Esophagus mucosa (tissue), 1 donor: ENCODE results near the gene MRPS30. TPM values are rescaled to one million over a fixed set of nuclear protein-coding genes. Genes with fewer than 3 reads are reported as not detected.
"Not testable (repeated sequence)": the region's sequence is repeated elsewhere in the genome, so short reads cannot be mapped to it uniquely, and the experiment has no call there.

Experiments used
- ATAC-seq: fragments of 200-7000 bp; cut with Tn5 transposase; one replicate; pipeline ENCODE4 v1.9.1; 2020
- total RNA-seq: library from RNA; stranded (reverse); gene quantifications from one replicate; pipeline ENCODE4 v1.2.4, GENCODE V29; 2023
- donor health status: DM: yes; HTN: yes; CAD: no.

MRPS30 gene
- total RNA-seq: 32.0 TPM

- ATAC-seq: peak; percentile 99
Observed at GRCh38 chr5:44808435-44809214, at the start of gene MRPS30. MRPS30 (plus strand) TSS chr5:44808947; CDS start chr5:44808963, 16 bp downstream.

GRCh38 chr5:44769200-44769876 is 39.4 kb upstream of the MRPS30 start:
- no peak for ATAC-seq

GRCh38 chr5:44769877-44770209 is 38.9 kb upstream of the MRPS30 start:
- no peak for ATAC-seq

GRCh38 chr5:44770780-44771717 is 37.7 kb upstream of the MRPS30 start:
- ATAC-seq: no peak

GRCh38 chr5:44772397-44772796 is 36.4 kb upstream of the MRPS30 start:
- not testable (repeated sequence) for ATAC-seq

- ATAC-seq: no peak
Observed at GRCh38 chr5:44774279-44774880, 34.4 kb upstream of the MRPS30 start.

- ATAC-seq: no peak
Observed at GRCh38 chr5:44779167-44779566, 29.6 kb upstream of the MRPS30 start.

- no peak for ATAC-seq
Observed at GRCh38 chr5:44783634-44784315, 25.0 kb upstream of the MRPS30 start.

GRCh38 chr5:44787731-44788130 is 21.0 kb upstream of the MRPS30 start:
- no peak for ATAC-seq

- not testable (repeated sequence) for ATAC-seq
Observed at GRCh38 chr5:44789372-44789995, 19.3 kb upstream of the MRPS30 start.

- not testable (repeated sequence) for ATAC-seq
Observed at GRCh38 chr5:44792031-44792673, 16.6 kb upstream of the MRPS30 start.

- ATAC-seq: no peak
Observed at GRCh38 chr5:44794371-44794770, 14.4 kb upstream of the MRPS30 start.

- no peak for ATAC-seq
Observed at GRCh38 chr5:44795496-44795895, 13.3 kb upstream of the MRPS30 start.

GRCh38 chr5:44797841-44798240 is 10.9 kb upstream of the MRPS30 start:
- ATAC-seq: no peak

- ATAC-seq: no peak
Observed at GRCh38 chr5:44801992-44802391, 6.8 kb upstream of the MRPS30 start.

GRCh38 chr5:44806608-44807007 is 2.1 kb upstream of the MRPS30 start:
- no peak for ATAC-seq

GRCh38 chr5:44807269-44807668 is 1.5 kb upstream of the MRPS30 start:
- peak; percentile 73 for ATAC-seq

GRCh38 chr5:44809215-44809955 is 638 bp downstream of the MRPS30 start:
- peak; percentile 64 for ATAC-seq

GRCh38 chr5:44809956-44810420 is 1.2 kb downstream of the MRPS30 start:
- ATAC-seq: no peak

- no peak for ATAC-seq
Observed at GRCh38 chr5:44814761-44815160, 6.0 kb downstream of the MRPS30 start.
